ENCODE results near the gene ADD3.

ADD3 gene

DNA sequence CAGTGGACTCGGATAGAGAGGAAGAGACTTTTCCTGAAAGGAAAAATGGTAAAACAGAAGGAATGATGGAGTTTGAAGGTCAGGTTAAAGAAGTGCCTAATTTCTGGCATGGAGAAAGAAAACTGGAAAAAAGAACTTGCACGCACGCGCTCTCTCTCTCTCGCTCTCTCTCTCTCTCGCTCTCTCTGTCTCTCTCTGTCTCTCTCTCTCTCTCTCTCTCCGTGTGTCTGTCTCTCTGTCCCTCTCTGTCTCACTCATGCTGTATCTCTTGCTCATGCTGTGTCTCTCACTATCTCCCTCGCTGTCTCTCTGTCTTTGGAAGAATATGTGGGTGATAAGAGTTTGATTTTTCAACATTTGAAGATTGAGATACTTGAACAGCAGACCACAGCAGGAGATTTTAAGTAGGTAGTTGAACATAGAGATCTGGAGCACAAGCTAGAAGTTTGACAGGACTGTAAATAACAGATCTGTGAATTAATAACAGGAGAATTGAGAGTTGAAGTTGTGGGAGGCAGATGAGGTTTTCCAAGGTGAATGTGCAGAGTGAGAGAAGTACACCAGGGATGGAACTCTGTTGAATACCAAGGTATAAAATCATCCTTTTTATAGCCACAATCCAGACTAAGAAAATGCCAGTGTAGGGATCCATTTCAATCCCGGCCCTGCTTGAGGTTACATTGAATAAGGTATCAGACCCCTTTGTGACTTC, 33.1 kb downstream of the ADD3 start:
- H2AFZ ChIP-seq (ENCODE audit: low read depth, low read length): no peak overlapping the region
- H3K27me3 ChIP-seq (ENCODE audit: insufficient read depth, low read length, poor library complexity): no peaks in the 10 kb centered on the region
- H3K9ac ChIP-seq (ENCODE audit: low read depth, low read length): no peak overlapping the region
- ATAC-seq (ENCODE audit: insufficient read depth, low read depth): no peak
- peaks cover 22% of the 10 kb centered on the region for H4K20me1 ChIP-seq (ENCODE audit: insufficient read depth, low read length)
- H3K79me2 ChIP-seq (ENCODE audit: insufficient read depth, low read length): peaks cover 85% of the 10 kb centered on the region
- no peaks in the 10 kb centered on the region for H3K4me1 ChIP-seq (ENCODE audit: insufficient read depth, low read length)
- no peak overlapping the region for H3K4me2 ChIP-seq (ENCODE audit: insufficient read depth, low read length)
- H3K27ac ChIP-seq (ENCODE audit: low read length): no peak overlapping the region
- no peaks in the 10 kb centered on the region for H3K9me3 ChIP-seq (ENCODE audit: insufficient read depth, low read length, severe bottlenecking)
- DNase-seq: no peak
- H3K36me3 ChIP-seq (ENCODE audit: insufficient read depth, low read length): no peaks in the 10 kb centered on the region
- H3K4me3 ChIP-seq (ENCODE audit: low read depth in 1 of 2, low read length in 2 of 2): no peak overlapping the region
- TF ChIP-seq, protein P1, sequence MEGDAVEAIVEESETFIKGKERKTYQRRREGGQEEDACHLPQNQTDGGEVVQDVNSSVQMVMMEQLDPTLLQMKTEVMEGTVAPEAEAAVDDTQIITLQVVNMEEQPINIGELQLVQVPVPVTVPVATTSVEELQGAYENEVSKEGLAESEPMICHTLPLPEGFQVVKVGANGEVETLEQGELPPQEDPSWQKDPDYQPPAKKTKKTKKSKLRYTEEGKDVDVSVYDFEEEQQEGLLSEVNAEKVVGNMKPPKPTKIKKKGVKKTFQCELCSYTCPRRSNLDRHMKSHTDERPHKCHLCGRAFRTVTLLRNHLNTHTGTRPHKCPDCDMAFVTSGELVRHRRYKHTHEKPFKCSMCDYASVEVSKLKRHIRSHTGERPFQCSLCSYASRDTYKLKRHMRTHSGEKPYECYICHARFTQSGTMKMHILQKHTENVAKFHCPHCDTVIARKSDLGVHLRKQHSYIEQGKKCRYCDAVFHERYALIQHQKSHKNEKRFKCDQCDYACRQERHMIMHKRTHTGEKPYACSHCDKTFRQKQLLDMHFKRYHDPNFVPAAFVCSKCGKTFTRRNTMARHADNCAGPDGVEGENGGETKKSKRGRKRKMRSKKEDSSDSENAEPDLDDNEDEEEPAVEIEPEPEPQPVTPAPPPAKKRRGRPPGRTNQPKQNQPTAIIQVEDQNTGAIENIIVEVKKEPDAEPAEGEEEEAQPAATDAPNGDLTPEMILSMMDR (IDR thresholded peaks at IDR 0.05; ENCODE audit: borderline replicate concordance, extremely low read depth, low read length, poor library complexity, severe bottlenecking): no peak
- no peak for TF ChIP-seq EZH2 (IDR thresholded peaks at IDR 0.05; ENCODE audit: borderline replicate concordance, low read depth, low read length, severe bottlenecking)

DNA sequence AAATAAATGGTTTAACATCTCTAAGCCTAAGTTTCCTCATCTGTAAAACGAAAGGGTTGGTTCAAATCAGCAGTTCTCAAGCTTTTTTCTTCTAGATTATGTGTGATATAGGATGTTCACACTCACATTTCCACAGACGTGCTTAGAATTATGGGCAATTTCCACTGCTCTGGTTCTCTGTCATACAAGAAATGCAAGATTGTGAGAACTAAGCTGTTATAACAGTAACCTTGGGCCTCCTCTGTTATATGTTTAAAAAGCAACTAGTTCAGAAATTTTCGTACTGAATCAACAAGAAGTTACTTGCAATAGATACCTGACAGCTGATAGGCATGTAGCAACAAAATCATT, 33.7 kb downstream of the ADD3 start:
- peaks cover 22% of the 10 kb centered on the region for H4K20me1 ChIP-seq (ENCODE audit: insufficient read depth, low read length)
- peaks cover under 1% of the 10 kb centered on the region for H3K9me3 ChIP-seq (ENCODE audit: insufficient read depth, low read length, severe bottlenecking)
- TF ChIP-seq EZH2 (IDR thresholded peaks at IDR 0.05; ENCODE audit: borderline replicate concordance, low read depth, low read length, severe bottlenecking): no peak
- TF ChIP-seq, protein P1 (IDR thresholded peaks at IDR 0.05; ENCODE audit: borderline replicate concordance, extremely low read depth, low read length, poor library complexity, severe bottlenecking): no peak
- no peaks in the 10 kb centered on the region for H3K36me3 ChIP-seq (ENCODE audit: insufficient read depth, low read length)
- no peak overlapping the region for H2AFZ ChIP-seq (ENCODE audit: low read depth, low read length)
- no peaks in the 10 kb centered on the region for H3K4me1 ChIP-seq (ENCODE audit: insufficient read depth, low read length)
- no peak overlapping the region for H3K9ac ChIP-seq (ENCODE audit: low read depth, low read length)
- H3K79me2 ChIP-seq (ENCODE audit: insufficient read depth, low read length): peaks cover 86% of the 10 kb centered on the region
- no peaks in the 10 kb centered on the region for H3K27me3 ChIP-seq (ENCODE audit: insufficient read depth, low read length, poor library complexity)
- no peak overlapping the region for H3K27ac ChIP-seq (ENCODE audit: low read length)
- DNase-seq (no peak), ATAC-seq (ENCODE audit: insufficient read depth, low read depth) (no peak)
- no peak overlapping the region for H3K4me2 ChIP-seq (ENCODE audit: insufficient read depth, low read length)
- no peak overlapping the region for H3K4me3 ChIP-seq (ENCODE audit: low read depth in 1 of 2, low read length in 2 of 2)

DNA sequence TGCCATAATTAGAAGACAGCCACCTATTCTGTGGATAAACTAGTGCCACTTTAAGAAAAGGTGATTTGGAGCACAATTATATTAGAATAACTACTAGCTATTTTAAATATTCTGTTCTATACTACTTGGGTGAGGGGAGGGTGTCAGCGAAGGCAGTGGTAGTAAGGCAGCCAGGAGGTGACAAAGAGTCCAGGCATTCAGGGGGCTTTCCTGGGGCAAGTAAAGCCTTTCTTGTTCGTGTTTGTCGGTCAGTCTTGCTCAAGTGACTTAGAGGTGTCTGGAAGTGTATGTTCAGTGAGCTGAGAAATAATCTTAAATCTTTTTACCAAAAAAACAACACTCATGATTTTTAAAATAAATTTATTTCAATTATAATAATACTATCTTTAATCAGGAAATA, 34.4 kb downstream of the ADD3 start:
- H3K4me2 ChIP-seq (ENCODE audit: insufficient read depth, low read length): no peak overlapping the region
- DNase-seq (no peak), ATAC-seq (ENCODE audit: insufficient read depth, low read depth) (no peak)
- H3K9ac ChIP-seq (ENCODE audit: low read depth, low read length): no peak overlapping the region
- H2AFZ ChIP-seq (ENCODE audit: low read depth, low read length): no peak overlapping the region
- H3K9me3 ChIP-seq (ENCODE audit: insufficient read depth, low read length, severe bottlenecking): peaks cover 4% of the 10 kb centered on the region
- no peaks in the 10 kb centered on the region for H3K4me1 ChIP-seq (ENCODE audit: insufficient read depth, low read length)
- H3K27me3 ChIP-seq (ENCODE audit: insufficient read depth, low read length, poor library complexity): no peaks in the 10 kb centered on the region
- TF ChIP-seq, protein P1 (IDR thresholded peaks at IDR 0.05; ENCODE audit: borderline replicate concordance, extremely low read depth, low read length, poor library complexity, severe bottlenecking): no peak
- TF ChIP-seq EZH2 (IDR thresholded peaks at IDR 0.05; ENCODE audit: borderline replicate concordance, low read depth, low read length, severe bottlenecking): no peak
- no peak overlapping the region for H3K27ac ChIP-seq (ENCODE audit: low read length)
- H3K4me3 ChIP-seq (ENCODE audit: low read depth in 1 of 2, low read length in 2 of 2): no peak overlapping the region
- peaks cover 86% of the 10 kb centered on the region for H3K79me2 ChIP-seq (ENCODE audit: insufficient read depth, low read length)
- peaks cover 2% of the 10 kb centered on the region for H3K36me3 ChIP-seq (ENCODE audit: insufficient read depth, low read length)
- peaks cover 22% of the 10 kb centered on the region for H4K20me1 ChIP-seq (ENCODE audit: insufficient read depth, low read length)

All from DND-41 (cell line).